Renal cortical epithelial cell (primary cell): ENCODE results near the gene PHETA1. TPM values are rescaled to one million over a fixed set of nuclear protein-coding genes. Genes with fewer than 3 reads are reported as not detected.

Source experiments
- DNase-seq: peaks from one replicate; pipeline ENCODE4 v3.0.0-alpha.2; 2011; ENCODE audit warnings: low read depth
- total RNA-seq: library from RNA; depleted of rRNA; stranded (reverse); fragments of >200 nt; gene quantifications from 2 replicates; pipeline ENCODE4 v1.2.3, GENCODE V29; 2014

The PHETA1 gene
- total RNA-seq, 1 donor from 2014 or later: 15.1 TPM

GRCh38 chr12:111322336-111323250, 46.3 kb downstream of the PHETA1 start:
- no peak for DNase-seq

DNA sequence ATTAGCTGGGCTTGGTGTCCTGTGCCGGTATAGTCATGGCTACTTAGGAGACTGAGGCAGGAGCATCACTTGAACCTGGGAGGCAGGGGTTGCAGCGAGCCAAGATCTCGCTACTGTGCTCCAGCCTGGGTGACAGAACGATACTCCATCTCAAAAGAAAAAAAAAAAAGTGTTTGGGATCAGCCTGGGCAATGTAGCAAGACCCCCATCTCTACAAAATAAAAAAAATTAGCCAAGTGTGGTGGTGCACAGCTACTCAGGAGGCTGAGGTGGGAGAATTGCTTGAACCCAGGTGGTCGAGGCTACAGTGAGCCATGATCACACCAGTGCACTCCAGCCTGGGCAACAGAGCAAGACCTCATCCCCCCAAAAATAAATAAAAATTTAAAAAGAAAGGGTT, 47.6 kb downstream of the PHETA1 start:
- no peak for DNase-seq

- no peak for DNase-seq
Measured at GRCh38 chr12:111320258-111321050, 48.4 kb downstream of the PHETA1 start.

DNA sequence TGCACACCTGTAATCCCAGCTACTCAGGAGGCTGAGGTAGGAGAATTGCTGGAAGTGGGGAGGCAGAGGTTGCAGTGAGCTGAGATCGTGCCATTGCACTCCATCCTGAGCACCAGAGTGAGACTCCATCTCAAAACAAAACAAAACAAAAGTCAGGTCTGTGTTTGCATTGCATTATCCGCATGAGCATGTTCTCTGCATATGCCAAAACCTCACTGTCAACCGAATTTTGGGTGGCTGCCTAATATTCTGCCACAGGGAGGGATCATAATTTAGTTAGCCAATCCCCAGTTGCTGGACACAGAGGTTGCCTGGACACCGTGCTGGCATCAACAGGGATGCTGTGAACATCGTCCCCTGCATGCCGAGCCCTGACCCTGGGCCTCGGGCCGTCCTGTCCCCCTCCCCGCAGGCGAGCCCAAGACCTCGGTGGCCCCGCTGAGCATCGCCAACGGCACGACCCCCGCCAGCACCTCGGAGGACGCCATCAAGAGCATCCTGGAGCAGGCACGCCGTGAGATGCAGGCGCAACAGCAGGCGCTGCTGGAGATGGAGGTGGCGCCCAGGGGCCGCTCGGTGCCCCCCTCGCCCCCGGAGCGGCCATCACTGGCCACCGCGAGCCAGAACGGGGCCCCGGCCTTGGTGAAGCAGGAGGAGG, 49.2 kb downstream of the PHETA1 start:
- DNase-seq: no peak

DNA sequence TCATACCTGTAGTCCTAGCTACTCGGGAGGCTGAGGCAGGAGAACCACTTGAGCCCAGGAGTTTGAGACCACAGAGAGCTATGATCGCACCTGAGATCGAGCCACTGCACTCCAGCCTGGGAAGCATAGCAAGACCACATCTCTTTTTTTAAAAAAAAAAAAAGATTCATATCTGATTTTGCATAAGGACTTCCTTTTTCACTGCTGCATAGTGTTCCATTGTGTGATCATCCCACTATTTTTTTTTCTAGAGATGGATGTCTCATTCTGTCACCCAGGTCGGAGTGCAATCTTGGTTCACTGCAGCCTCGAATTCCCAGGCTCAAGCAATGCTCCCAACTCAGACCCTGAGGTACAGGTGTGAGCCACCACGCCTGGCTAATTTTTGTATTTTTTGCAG, 50.4 kb downstream of the PHETA1 start:
- no peak for DNase-seq

DNA sequence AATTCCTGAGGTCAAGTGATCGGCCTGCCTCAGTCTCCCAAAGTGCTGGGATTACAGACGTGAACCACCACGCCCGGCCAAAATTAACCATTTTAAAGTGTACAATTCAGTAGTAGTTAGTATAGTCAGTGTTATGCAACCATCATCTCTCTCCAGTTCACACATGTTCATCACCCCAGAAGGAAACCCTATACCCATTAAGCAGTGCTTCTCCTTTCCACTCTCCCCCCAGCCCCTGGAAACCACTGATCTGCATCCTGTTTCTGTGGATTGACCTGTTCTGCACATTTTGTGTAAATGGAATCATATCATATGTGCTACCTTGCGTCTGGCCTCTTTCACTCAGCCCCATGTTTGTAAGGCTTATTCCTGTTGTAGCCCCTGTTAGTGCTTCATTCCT, 52.2 kb downstream of the PHETA1 start:
- DNase-seq: no peak

DNA sequence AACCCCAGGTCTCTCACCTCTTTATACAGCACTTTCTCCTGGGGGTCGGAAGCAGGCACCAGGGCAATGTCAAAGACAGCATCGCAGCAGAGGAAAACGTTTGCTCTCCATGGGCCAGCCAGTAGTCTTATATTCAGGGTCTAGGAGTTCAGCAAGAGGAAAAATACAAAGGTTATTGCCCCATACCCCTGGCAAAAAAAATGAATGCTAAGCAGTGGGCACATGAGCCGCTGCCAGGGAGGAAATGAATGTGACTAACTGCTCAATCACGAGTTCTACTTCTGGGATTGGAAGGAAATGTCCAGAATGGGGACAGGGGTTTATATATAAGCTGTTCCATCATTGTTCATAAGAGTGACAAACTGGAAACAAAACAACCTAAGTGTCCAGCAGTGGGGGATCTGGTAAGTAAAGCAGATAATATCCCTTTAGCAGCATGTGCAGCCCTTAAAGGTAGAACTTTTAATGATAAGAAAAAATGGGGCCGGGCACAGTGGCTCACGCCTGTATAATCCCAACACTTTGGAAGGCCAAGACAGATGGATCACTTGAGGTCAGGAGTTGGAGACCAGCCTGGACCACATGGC, 53.8 kb downstream of the PHETA1 start:
- DNase-seq: peak; percentile 13

- DNase-seq: peak; percentile 45
Measured at GRCh38 chr12:111313833-111314259, 55.0 kb downstream of the PHETA1 start.

GRCh38 chr12:111312708-111313107, 56.2 kb downstream of the PHETA1 start:
- no peak for DNase-seq

- no peak for DNase-seq
Measured at GRCh38 chr12:111312016-111312415, 56.9 kb downstream of the PHETA1 start.

DNA sequence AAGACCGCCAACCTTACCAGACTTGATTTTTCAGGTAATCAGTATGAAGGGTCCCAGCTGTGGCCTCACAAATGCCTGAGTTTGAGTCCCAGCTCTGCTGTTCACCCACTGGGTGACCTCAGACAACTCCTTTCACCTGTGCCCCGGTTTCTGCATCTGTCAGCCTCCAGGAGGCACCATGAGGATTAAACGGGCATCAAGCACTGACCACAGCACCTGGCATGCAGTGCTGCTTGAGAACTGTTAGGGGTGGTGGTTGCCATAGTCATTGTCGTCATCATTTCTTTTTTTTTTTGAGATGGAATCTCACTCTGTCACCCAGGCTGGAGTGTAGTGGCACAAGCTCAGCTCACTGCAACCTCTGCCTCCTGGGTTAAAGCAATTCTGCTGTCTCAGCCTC, 57.9 kb downstream of the PHETA1 start:
- DNase-seq: no peak

Other genes with a start within 250 kb of the PHETA1 start
- gene SH2B3, start 36.8 kb upstream of the PHETA1 start, total RNA-seq: 14.5 and 20.8 TPM in 2 replicates
- 7.8 and 59.4 TPM in 2 replicates for gene ATXN2, start 230.2 kb upstream of the PHETA1 start, total RNA-seq